GM13976 (cell line): ENCODE results near the gene ACO2.
"Not testable (repeated sequence)": the region's sequence is repeated elsewhere in the genome, so short reads cannot be mapped to it uniquely, and the experiment has no call there.

ENCODE experiments used
- DNase-seq: peaks from one replicate; pipeline ENCODE4 v3.0.0; 2012; ENCODE audit warnings: low spot score
- CTCF ChIP-seq: IDR thresholded peaks from 2 replicates; pipeline ENCODE4 v1.5.1; 2012; ENCODE audit warnings: borderline replicate concordance, mild to moderate bottlenecking; ENCODE audit not compliant: insufficient read depth; ENCODE audit errors: extremely low read depth, missing control alignments, control extremely low read depth
- in situ Hi-C: fragments of 300-500 bp; cut with MboI; formaldehyde crosslinking; loops from one replicate; pipeline ENCODE4 v1.12.0; 2022; ENCODE audit warnings: low sequenced_read_pairs, mixed read lengths, inconsistent platforms; ENCODE audit not compliant: unreplicated experiment

The ACO2 gene

GRCh38 chr22:41435560-41435959, 33.4 kb upstream of the ACO2 start:
- in situ Hi-C loops = no loop called here
- TF ChIP-seq CTCF = no peak
- no peak for DNase-seq

GRCh38 chr22:41436322-41437113, 32.4 kb upstream of the ACO2 start:
- no peak for TF ChIP-seq CTCF
- peak; percentile 18 for DNase-seq
- in situ Hi-C loops = no loop called here

GRCh38 chr22:41437198-41437597, 31.7 kb upstream of the ACO2 start:
- in situ Hi-C loops = no loop called here
- no peak for DNase-seq
- no peak for TF ChIP-seq CTCF

GRCh38 chr22:41440511-41440910, 28.4 kb upstream of the ACO2 start:
- DNase-seq, in situ Hi-C loops: not testable (repeated sequence)

- in situ Hi-C loops = no loop called here
- TF ChIP-seq CTCF = no peak
- DNase-seq = no peak
Measured at GRCh38 chr22:41442240-41442792, 26.6 kb upstream of the ACO2 start.

- in situ Hi-C loops = no loop called here
- TF ChIP-seq CTCF = no peak
- peak; percentile 90 for DNase-seq
Measured at GRCh38 chr22:41444360-41445128, 24.4 kb upstream of the ACO2 start.

GRCh38 chr22:41445129-41446056, 23.5 kb upstream of the ACO2 start:
- TF ChIP-seq CTCF = no peak
- in situ Hi-C loops = no loop called here
- peak; percentile 26 for DNase-seq
